Measurements from ENCODE around the gene GDPD1.
A peak's percentile ranks its signal among the peaks of the same experiment; 100 is the strongest.
"Not testable (repeated sequence)": the region's sequence is repeated elsewhere in the genome, so short reads cannot be mapped to it uniquely, and the experiment has no call there.

The GDPD1 gene

GRCh38 chr17:59244081-59244480, 23.8 kb downstream of the GDPD1 start:
- no peak for DNase-seq

GRCh38 chr17:59254742-59255141, 34.4 kb downstream of the GDPD1 start:
- DNase-seq, result no peak

- DNase-seq, result no peak
Measured at GRCh38 chr17:59257101-59257500, 36.8 kb downstream of the GDPD1 start.

- DNase-seq, result no peak
Measured at GRCh38 chr17:59260722-59261121, 40.4 kb downstream of the GDPD1 start.

GRCh38 chr17:59266745-59267144, 46.4 kb downstream of the GDPD1 start:
- DNase-seq, result no peak

GRCh38 chr17:59267776-59268175, 47.5 kb downstream of the GDPD1 start:
- no peak for DNase-seq

- no peak for DNase-seq
Measured at GRCh38 chr17:59275618-59276017, 55.3 kb downstream of the GDPD1 start.

GRCh38 chr17:59277031-59277430, 56.7 kb downstream of the GDPD1 start:
- DNase-seq, result no peak

- no peak for DNase-seq
Measured at GRCh38 chr17:59278406-59278805, 58.1 kb downstream of the GDPD1 start.

- no peak for DNase-seq
Measured at GRCh38 chr17:59284317-59284716, 64.0 kb downstream of the GDPD1 start.

GRCh38 chr17:59287452-59287851, 67.1 kb downstream of the GDPD1 start:
- no peak for DNase-seq

GRCh38 chr17:59287891-59288290, 67.6 kb downstream of the GDPD1 start:
- DNase-seq, result no peak

GRCh38 chr17:59289981-59290301, 69.6 kb downstream of the GDPD1 start:
- no peak for DNase-seq

- DNase-seq, result peak; percentile 8
Measured at GRCh38 chr17:59290302-59290998, 70.1 kb downstream of the GDPD1 start.

- DNase-seq, result no peak
Measured at GRCh38 chr17:59292174-59292523, 71.8 kb downstream of the GDPD1 start.

GRCh38 chr17:59296190-59296589, 75.9 kb downstream of the GDPD1 start:
- DNase-seq, result no peak

- DNase-seq, result no peak
Measured at GRCh38 chr17:59298521-59298920, 78.2 kb downstream of the GDPD1 start.

- DNase-seq, result no peak
Measured at GRCh38 chr17:59299400-59300092, 79.2 kb downstream of the GDPD1 start.

GRCh38 chr17:59300941-59301340, 80.6 kb downstream of the GDPD1 start:
- no peak for DNase-seq

GRCh38 chr17:59304811-59305210, 84.5 kb downstream of the GDPD1 start:
- no peak for DNase-seq

- DNase-seq, result no peak
Measured at GRCh38 chr17:59310263-59310920, 90.1 kb downstream of the GDPD1 start.

- DNase-seq, result peak; percentile 45
Measured at GRCh38 chr17:59311051-59311468, 90.7 kb downstream of the GDPD1 start.

GRCh38 chr17:59311521-59311920, 91.2 kb downstream of the GDPD1 start:
- not testable (repeated sequence) for DNase-seq

- DNase-seq, result no peak
Measured at GRCh38 chr17:59315866-59316265, 95.6 kb downstream of the GDPD1 start.

Measured in right kidney (tissue), 1 donor.